ENCODE results near the gene BCL11B.

- TF ChIP-seq CTCF (IDR thresholded peaks at IDR 0.05) (no peak), EZH2 (IDR thresholded peaks at IDR 0.05) (no peak), EZH2phosphoT487 (IDR thresholded peaks at IDR 0.05) (no peak)
These were observed 12.9 kb downstream of the BCL11B start for GRCh38 chr14:99258876-99259726.

All from neural progenitor cell (in vitro differentiated cells).